Measurements from ENCODE around the gene OR2L2. TPM values are rescaled to one million over a fixed set of nuclear protein-coding genes. Genes with fewer than 3 reads are reported as not detected.

OR2L2 gene
- total RNA-seq, 4 donors from 2014 or later: 0.19 TPM; not detected in 3

GRCh38 chr1:248065604-248066003 lies 35.7 kb downstream of the OR2L2 start:
- TF ChIP-seq CTCF (IDR thresholded peaks at IDR 0.05; ENCODE audit: low read depth): no peak

Small RNA genes lying within 50 kb of the gene (small RNA-seq; reads per million reads assigned to genes)
- gene RF00019: 0.49 reads per million

Other genes with a start within 250 kb of the OR2L2 start
- not detected for gene OR14A16, start 206.0 kb upstream of the OR2L2 start, total RNA-seq
- gene OR11L1, start 188.2 kb upstream of the OR2L2 start, total RNA-seq: not detected
- 1 to 10 TPM in 2 of 4 donors, under 1 TPM in 2; 0.33 to 7.0 (median 1.2) TPM for gene TRIM58, start 172.9 kb upstream of the OR2L2 start, total RNA-seq
- gene OR2W3, start 134.5 kb upstream of the OR2L2 start, total RNA-seq: 1 to 10 TPM in 1 of 4 donors, not detected in 3; 3.1 TPM
- gene OR2T8, start 109.8 kb upstream of the OR2L2 start, total RNA-seq: not detected
- gene OR2AJ1, start 105.2 kb upstream of the OR2L2 start, total RNA-seq: not detected
- gene OR2L8, start 81.2 kb upstream of the OR2L2 start, total RNA-seq: not detected
- under 1 TPM in 1 of 4 donors, not detected in 3; 0.34 TPM for gene OR2AK2, start 64.8 kb upstream of the OR2L2 start, total RNA-seq
- gene OR2L5, start 16.4 kb upstream of the OR2L2 start, total RNA-seq: under 1 TPM in 3 of 4 donors, not detected in 1; 0.22 to 0.65 (median 0.38) TPM
- not detected for gene OR2L3, start 16.8 kb downstream of the OR2L2 start, total RNA-seq
- gene OR2L13, start 65.1 kb downstream of the OR2L2 start, total RNA-seq: not detected
- gene OR2M5, start 115.1 kb downstream of the OR2L2 start, total RNA-seq: not detected
- gene OR2M2, start 144.8 kb downstream of the OR2L2 start, total RNA-seq: not detected
- not detected for gene OR2M3, start 167.2 kb downstream of the OR2L2 start, total RNA-seq
- not detected for gene OR2M4, start 201.3 kb downstream of the OR2L2 start, total RNA-seq
- gene OR2T33, start 247.9 kb downstream of the OR2L2 start, total RNA-seq: not detected